ENCODE measurements around the gene ERP44. TPM values are rescaled to one million over a fixed set of nuclear protein-coding genes. Genes with fewer than 3 reads are reported as not detected.

ERP44 gene
- total RNA-seq, 1 experiment from 2014 or later = 10.1 TPM

DNA sequence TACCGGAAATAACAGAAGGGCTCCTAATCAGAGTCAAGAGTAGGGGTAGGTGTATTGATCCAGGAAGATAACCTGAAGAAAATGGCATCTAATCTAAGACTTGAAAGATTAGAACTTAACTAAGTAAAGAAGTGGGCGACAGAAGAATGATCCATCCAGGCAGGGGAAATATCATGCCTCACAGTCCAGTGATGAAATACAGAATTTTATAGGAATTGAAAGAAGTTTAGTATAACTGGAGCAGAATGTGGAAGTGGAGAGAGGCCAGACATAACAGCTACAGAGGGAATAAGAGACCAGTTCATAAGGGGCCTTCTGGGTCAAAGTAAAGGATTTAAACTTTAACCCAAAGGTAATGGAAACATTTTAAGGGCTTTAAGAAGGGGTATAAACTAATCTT, 42.2 kb downstream of the ERP44 start:
- H3K9me3 ChIP-seq (ENCODE audit: control insufficient read depth, insufficient read depth, low read depth, low read length) = no peaks in the 10 kb centered on the region
- ATAC-seq (no peak), DNase-seq (ENCODE audit: low read depth, low spot score) (no peak)
- CTCF ChIA-PET = no interaction called here
- H3K27ac ChIP-seq (ENCODE audit: low read length) = no peak overlapping the region
- peaks cover 2% of the 10 kb centered on the region; the same call in 1 of the 2 replicates for H3K36me3 ChIP-seq (ENCODE audit: control insufficient read depth, insufficient read depth, low read length)
- H3K27me3 ChIP-seq (ENCODE audit: control insufficient read depth, insufficient read depth, low read length) = no peaks in the 10 kb centered on the region
- in situ Hi-C loops (cut with HindIII; ENCODE audit: low pct_unique_long_range_greater_than_20kb, low sequenced_read_pairs) = no loop called here
- POLR2A ChIA-PET = no interaction called here
- intact Hi-C loops (cut with micrococcal nuclease; ENCODE audit: unreplicated experiment) = no loop called here
- H3K4me3 ChIP-seq (ENCODE audit: low read depth in 2 of 2, low read length in 2 of 2) = no peak overlapping the region
- TF ChIP-seq TCF7L2 (IDR thresholded peaks at IDR 0.05; ENCODE audit: low read depth, low read length) (no peak), POLR2AphosphoS5 (IDR thresholded peaks at IDR 0.05; ENCODE audit: low read depth, low read length) (no peak), CTCF (IDR thresholded peaks at IDR 0.05) (no peak), SIN3A (IDR thresholded peaks at IDR 0.05; ENCODE audit: borderline replicate concordance, insufficient read depth, low read depth, low read length) (no peak)
- TF ChIP-seq, protein P1, sequence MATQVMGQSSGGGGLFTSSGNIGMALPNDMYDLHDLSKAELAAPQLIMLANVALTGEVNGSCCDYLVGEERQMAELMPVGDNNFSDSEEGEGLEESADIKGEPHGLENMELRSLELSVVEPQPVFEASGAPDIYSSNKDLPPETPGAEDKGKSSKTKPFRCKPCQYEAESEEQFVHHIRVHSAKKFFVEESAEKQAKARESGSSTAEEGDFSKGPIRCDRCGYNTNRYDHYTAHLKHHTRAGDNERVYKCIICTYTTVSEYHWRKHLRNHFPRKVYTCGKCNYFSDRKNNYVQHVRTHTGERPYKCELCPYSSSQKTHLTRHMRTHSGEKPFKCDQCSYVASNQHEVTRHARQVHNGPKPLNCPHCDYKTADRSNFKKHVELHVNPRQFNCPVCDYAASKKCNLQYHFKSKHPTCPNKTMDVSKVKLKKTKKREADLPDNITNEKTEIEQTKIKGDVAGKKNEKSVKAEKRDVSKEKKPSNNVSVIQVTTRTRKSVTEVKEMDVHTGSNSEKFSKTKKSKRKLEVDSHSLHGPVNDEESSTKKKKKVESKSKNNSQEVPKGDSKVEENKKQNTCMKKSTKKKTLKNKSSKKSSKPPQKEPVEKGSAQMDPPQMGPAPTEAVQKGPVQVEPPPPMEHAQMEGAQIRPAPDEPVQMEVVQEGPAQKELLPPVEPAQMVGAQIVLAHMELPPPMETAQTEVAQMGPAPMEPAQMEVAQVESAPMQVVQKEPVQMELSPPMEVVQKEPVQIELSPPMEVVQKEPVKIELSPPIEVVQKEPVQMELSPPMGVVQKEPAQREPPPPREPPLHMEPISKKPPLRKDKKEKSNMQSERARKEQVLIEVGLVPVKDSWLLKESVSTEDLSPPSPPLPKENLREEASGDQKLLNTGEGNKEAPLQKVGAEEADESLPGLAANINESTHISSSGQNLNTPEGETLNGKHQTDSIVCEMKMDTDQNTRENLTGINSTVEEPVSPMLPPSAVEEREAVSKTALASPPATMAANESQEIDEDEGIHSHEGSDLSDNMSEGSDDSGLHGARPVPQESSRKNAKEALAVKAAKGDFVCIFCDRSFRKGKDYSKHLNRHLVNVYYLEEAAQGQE (IDR thresholded peaks at IDR 0.05; ENCODE audit: insufficient read depth in 1 of 2, low read depth in 2 of 2, low read length in 1 of 2) = no peak
- H3K4me1 ChIP-seq (ENCODE audit: control insufficient read depth, insufficient read depth, low read length) = no peaks in the 10 kb centered on the region
- BruUV-seq (replicated peaks) = no TSS peak

DNA sequence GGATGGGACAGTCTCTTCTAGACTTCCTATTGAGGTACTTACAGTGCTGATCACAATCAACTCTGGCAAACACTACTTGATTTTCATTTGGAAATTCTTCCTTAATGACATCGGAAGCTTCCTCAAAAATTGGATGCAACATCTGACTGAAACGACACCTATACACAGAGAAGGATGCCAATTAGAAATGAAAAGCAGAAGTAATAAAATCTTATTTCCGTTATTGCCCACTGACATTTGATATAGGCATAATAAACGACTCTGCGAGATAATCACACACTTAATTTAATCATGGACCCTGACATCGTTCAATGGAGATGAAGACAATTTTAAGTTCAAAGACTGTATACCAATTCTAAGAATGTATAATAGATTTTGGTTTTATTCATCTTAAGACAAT, 46.4 kb downstream of the ERP44 start:
- in situ Hi-C loops (cut with HindIII; ENCODE audit: low pct_unique_long_range_greater_than_20kb, low sequenced_read_pairs) (no loop called here), intact Hi-C loops (cut with micrococcal nuclease; ENCODE audit: unreplicated experiment) (no loop called here)
- no peak for DNase-seq (ENCODE audit: low read depth, low spot score)
- ATAC-seq = no peak
- H3K27ac ChIP-seq (ENCODE audit: low read length) = no peak overlapping the region
- no peak for TF ChIP-seq TCF7L2 (IDR thresholded peaks at IDR 0.05; ENCODE audit: low read depth, low read length)
- TF ChIP-seq SIN3A (IDR thresholded peaks at IDR 0.05; ENCODE audit: borderline replicate concordance, insufficient read depth, low read depth, low read length) = no peak
- TF ChIP-seq, protein P1 (IDR thresholded peaks at IDR 0.05; ENCODE audit: insufficient read depth in 1 of 2, low read depth in 2 of 2, low read length in 1 of 2) = no peak
- no peak for TF ChIP-seq CTCF (IDR thresholded peaks at IDR 0.05)
- TF ChIP-seq POLR2AphosphoS5 (IDR thresholded peaks at IDR 0.05; ENCODE audit: low read depth, low read length) = no peak
- CTCF ChIA-PET = no interaction called here
- H3K9me3 ChIP-seq (ENCODE audit: control insufficient read depth, insufficient read depth, low read depth, low read length) = no peaks in the 10 kb centered on the region
- no peak overlapping the region for H3K4me3 ChIP-seq (ENCODE audit: low read depth in 2 of 2, low read length in 2 of 2)
- H3K4me1 ChIP-seq (ENCODE audit: control insufficient read depth, insufficient read depth, low read length) = no peaks in the 10 kb centered on the region
- peaks cover 2% of the 10 kb centered on the region; the same call in 1 of the 2 replicates for H3K36me3 ChIP-seq (ENCODE audit: control insufficient read depth, insufficient read depth, low read length)
- BruUV-seq (replicated peaks) = no TSS peak
- POLR2A ChIA-PET = no interaction called here
- no peaks in the 10 kb centered on the region for H3K27me3 ChIP-seq (ENCODE audit: control insufficient read depth, insufficient read depth, low read length)

All from Panc1 (cell line).